SU-DHL-6 (cell line): ENCODE results near the gene UCK2.

Experiments
- H2AFZ ChIP-seq: fragments of 200-600 bp; sonication (generic); 2 replicates; pipeline ENCODE4 v1.6.1; 2014; ENCODE audit warnings: low read depth, mild to moderate bottlenecking, moderate library complexity, mixed read lengths, antibody characterized with exemption, low read length; ENCODE audit not compliant: severe bottlenecking
- H3F3A ChIP-seq: fragments of 200-600 bp; shearing (Covaris generic); 2 replicates; pipeline ENCODE4 v1.6.0; 2016; ENCODE audit warnings: antibody characterized with exemption, mild to moderate bottlenecking; ENCODE audit not compliant: insufficient read depth
- H3K27ac ChIP-seq: fragments of 200-600 bp; sonication (generic); 2 replicates; pipeline ENCODE4 v1.5.1; 2016; ENCODE audit warnings: low read depth, mild to moderate bottlenecking, low read length, moderate library complexity, mixed read lengths
- H3K27me3 ChIP-seq: fragments of 200-600 bp; sonication (generic), shearing (Covaris generic); 2 replicates; pipeline ENCODE4 v1.6.0; 2014; ENCODE audit warnings: mild to moderate bottlenecking, low read length
- H3K36me3 ChIP-seq: fragments of 200-600 bp; sonication (generic); 2 replicates; pipeline ENCODE4 v1.6.1; 2014; ENCODE audit warnings: mild to moderate bottlenecking, low read length, mixed read lengths
- H3K4me2 ChIP-seq: fragments of 300-600, 200-600 bp; shearing (Covaris generic), sonication (generic); 2 replicates; pipeline ENCODE4 v1.6.0; 2014; ENCODE audit warnings: low read length, low read depth, mild to moderate bottlenecking; ENCODE audit not compliant: poor library complexity, severe bottlenecking
- H3K4me3 ChIP-seq: fragments of 200-600 bp; sonication (generic); 2 replicates; pipeline ENCODE4 v1.5.1; 2014; ENCODE audit warnings: antibody characterized with exemption, low read length, mild to moderate bottlenecking, mixed read lengths; ENCODE audit not compliant: insufficient read depth, poor library complexity, severe bottlenecking
- H3K79me2 ChIP-seq: fragments of 200-600 bp; sonication (generic); 2 replicates; pipeline ENCODE4 v1.6.1; 2014; ENCODE audit warnings: mild to moderate bottlenecking, low read length, moderate library complexity; ENCODE audit not compliant: insufficient read depth
- H3K9ac ChIP-seq: fragments of 200-600 bp; sonication (generic); 2 replicates; pipeline ENCODE4 v1.7.0; 2014; ENCODE audit warnings: mild to moderate bottlenecking, low read length
- H3K9me2 ChIP-seq: fragments of 200-600 bp; sonication (generic); replicated peaks from 2 replicates; pipeline ENCODE4 v1.6.1; 2014; ENCODE audit warnings: low read length; ENCODE audit not compliant: insufficient read depth
- H3K9me3 ChIP-seq: fragments of 200-600 bp; sonication (generic); 2 replicates; pipeline ENCODE4 v1.6.1; 2014; ENCODE audit warnings: low read length, mixed read lengths; ENCODE audit not compliant: insufficient read depth
- H4K20me1 ChIP-seq: fragments of 200-600 bp; sonication (generic); 2 replicates; pipeline ENCODE4 v1.6.1; 2014; ENCODE audit warnings: low read depth, mild to moderate bottlenecking, antibody characterized with exemption, low read length, moderate library complexity, mixed read lengths
- CTCF ChIP-seq: fragments of 200-600 bp; sonication (generic); IDR thresholded peaks from one replicate; pipeline ENCODE4 v1.5.1; 2017; ENCODE audit warnings: antibody characterized with exemption, mild to moderate bottlenecking, low read length, moderate library complexity; ENCODE audit not compliant: insufficient read depth, poor library complexity, severe bottlenecking
- EZH2phosphoT487 ChIP-seq: fragments of 200-600 bp; sonication (generic), shearing (Covaris generic); conservative IDR thresholded peaks from 2 replicates; pipeline ENCODE4 v1.6.1; 2018; ENCODE audit warnings: mild to moderate bottlenecking, antibody characterized with exemption, low read length, moderate library complexity, mixed read lengths

UCK2 gene

GRCh38 chr1:165836664-165837482 lies 9.5 kb downstream of the UCK2 start:
- Histone ChIP-seq H3K9ac (no peak overlapping the region), H3K4me3 (no peak overlapping the region), H3K79me2 (peaks cover 99% of the 10 kb centered on the region), H3K27ac (no peak overlapping the region), H3K27me3 (no peaks in the 10 kb centered on the region), H3F3A (no peaks in the 10 kb centered on the region), H2AFZ (no peak overlapping the region), H4K20me1 (peaks cover 19% of the 10 kb centered on the region; the same call in 1 of the 2 replicates), H3K4me2 (no peak overlapping the region), H3K36me3 (no peaks in the 10 kb centered on the region), H3K9me3 (no peaks in the 10 kb centered on the region), H3K9me2 (no peaks in the 10 kb centered on the region)
- TF ChIP-seq EZH2phosphoT487 = no peak
- no peak for TF ChIP-seq CTCF

GRCh38 chr1:165837838-165838364 lies 10.5 kb downstream of the UCK2 start:
- no peak overlapping the region for H3K9ac ChIP-seq
- no peak overlapping the region for H3K27ac ChIP-seq
- no peaks in the 10 kb centered on the region for H3K9me2 ChIP-seq
- H2AFZ ChIP-seq = no peak overlapping the region
- no peak overlapping the region for H3K4me2 ChIP-seq
- H4K20me1 ChIP-seq = peaks cover 27% of the 10 kb centered on the region; the same call in 1 of the 2 replicates
- no peaks in the 10 kb centered on the region for H3K36me3 ChIP-seq
- no peaks in the 10 kb centered on the region for H3F3A ChIP-seq
- no peaks in the 10 kb centered on the region for H3K27me3 ChIP-seq
- H3K9me3 ChIP-seq = no peaks in the 10 kb centered on the region
- peaks cover 99% of the 10 kb centered on the region for H3K79me2 ChIP-seq
- TF ChIP-seq CTCF (no peak), EZH2phosphoT487 (no peak)
- H3K4me3 ChIP-seq = no peak overlapping the region

- no peak overlapping the region for H2AFZ ChIP-seq
- H4K20me1 ChIP-seq = peaks cover 34% of the 10 kb centered on the region; the same call in 1 of the 2 replicates
- no peak overlapping the region for H3K9ac ChIP-seq
- H3K27ac ChIP-seq = no peak overlapping the region
- no peaks in the 10 kb centered on the region for H3K27me3 ChIP-seq
- no peak overlapping the region for H3K4me2 ChIP-seq
- peaks cover 100% of the 10 kb centered on the region for H3K79me2 ChIP-seq
- H3K36me3 ChIP-seq = no peaks in the 10 kb centered on the region
- no peak overlapping the region for H3K4me3 ChIP-seq
- H3K9me2 ChIP-seq = no peaks in the 10 kb centered on the region
- TF ChIP-seq EZH2phosphoT487 (no peak), CTCF (no peak)
- H3F3A ChIP-seq = no peaks in the 10 kb centered on the region
- H3K9me3 ChIP-seq = no peaks in the 10 kb centered on the region
Observed at GRCh38 chr1:165840423-165840822, 13.0 kb downstream of the UCK2 start.
